HG03439 (cell line): ENCODE data around the gene FCRLB.
A peak's percentile ranks its signal among the peaks of the same experiment; 100 is the strongest.
"Not testable (repeated sequence)": the region's sequence is repeated elsewhere in the genome, so short reads cannot be mapped to it uniquely, and the experiment has no call there.

Source experiments
- ATAC-seq: cut with Tn5 transposase; IDR thresholded peaks from one replicate; pipeline ENCODE4 v1.9.1; 2021; ENCODE audit warnings: mild to moderate bottlenecking, moderate library complexity; ENCODE audit not compliant: unreplicated experiment

The FCRLB gene

GRCh38 chr1:161718559-161719324 is 2.6 kb upstream of the FCRLB start:
- ATAC-seq, result no peak

GRCh38 chr1:161719325-161719611 is 2.1 kb upstream of the FCRLB start:
- no peak for ATAC-seq

GRCh38 chr1:161720422-161720821 is 922 bp upstream of the FCRLB start:
- ATAC-seq, result no peak

DNA sequence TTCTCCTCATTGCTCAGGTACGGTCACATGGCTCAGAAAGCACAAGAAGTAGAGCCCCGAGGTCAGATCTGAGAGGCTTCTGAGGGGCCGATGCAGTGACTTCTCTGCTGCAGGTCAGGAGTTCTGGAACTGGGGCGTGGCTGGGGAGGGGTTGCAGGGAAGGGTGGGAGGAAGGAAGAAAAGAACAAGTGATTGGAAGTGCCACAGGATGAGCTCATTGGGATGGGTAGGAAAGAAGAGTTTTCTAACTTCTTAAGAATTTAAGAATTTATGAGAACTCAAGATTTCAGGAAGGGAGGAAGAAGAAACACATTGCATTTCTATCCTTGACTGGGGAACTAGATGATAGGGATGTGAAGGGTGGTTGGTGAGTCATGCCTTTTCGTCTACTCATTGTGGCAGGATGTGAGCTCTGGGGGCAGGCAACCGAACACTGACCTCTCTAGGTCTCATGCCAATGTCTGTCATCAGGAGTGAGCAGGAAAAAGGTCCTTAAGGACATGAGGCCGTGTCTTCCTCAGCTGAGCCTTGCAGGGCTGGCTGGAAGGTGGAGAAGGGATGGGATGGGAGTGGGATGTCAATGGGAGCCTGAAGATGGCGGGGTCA is 497 bp downstream of the FCRLB start:
- no peak for ATAC-seq

DNA sequence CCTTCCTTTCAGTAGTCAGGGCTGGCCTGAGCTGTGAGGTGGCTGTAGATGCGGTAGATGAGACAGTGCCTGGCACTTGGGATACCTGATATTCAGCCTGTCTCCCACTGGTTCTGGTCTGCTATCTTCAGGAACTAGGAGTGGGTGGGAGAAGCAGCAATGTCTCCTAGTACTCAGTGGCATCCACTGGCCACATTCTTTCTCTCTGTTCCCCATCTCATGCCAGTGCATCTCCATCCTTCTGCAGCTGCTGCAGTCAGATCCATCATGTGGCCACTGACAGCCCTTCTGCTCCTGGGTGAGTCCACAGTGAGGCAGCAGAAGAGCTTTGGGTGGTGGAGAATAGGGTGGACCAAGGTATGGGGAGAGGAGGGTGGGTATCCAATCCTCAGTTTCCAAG is 1.1 kb downstream of the FCRLB start:
- ATAC-seq, result no peak

DNA sequence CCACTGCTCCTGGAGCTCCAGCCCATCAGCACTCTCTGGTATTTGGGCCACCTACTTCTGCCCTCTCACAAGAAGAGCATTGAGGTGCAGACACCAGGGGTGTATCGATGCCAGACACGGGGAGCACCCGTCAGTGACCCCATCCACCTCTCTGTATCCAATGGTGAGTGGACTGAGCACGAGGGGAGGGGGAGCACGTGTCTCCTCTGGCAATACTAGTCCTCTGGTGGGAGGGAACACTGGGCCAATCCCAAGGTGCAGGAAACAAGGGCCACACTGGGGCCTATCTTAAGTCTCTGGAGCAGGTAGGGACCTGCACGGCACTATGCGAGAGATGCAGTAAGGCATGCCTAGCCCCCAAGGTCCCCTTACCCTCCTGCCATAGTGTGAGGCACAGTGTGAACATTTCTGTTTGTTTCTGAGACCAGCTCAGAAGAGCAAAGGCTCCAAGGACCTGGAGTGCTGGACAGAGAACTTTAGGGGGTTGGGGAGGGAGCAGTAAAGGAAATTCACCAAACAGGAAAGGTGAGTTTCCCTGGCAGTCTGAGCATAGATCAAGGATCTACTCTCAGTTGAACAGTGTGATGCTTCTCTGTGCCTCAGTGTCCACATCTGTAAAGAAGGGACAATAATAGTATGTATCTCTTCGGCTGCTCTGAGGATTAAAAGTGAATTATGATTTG is 2.3 kb downstream of the FCRLB start:
- no peak for ATAC-seq

GRCh38 chr1:161725258-161725907 is 4.0 kb downstream of the FCRLB start:
- not testable (repeated sequence) for ATAC-seq

DNA sequence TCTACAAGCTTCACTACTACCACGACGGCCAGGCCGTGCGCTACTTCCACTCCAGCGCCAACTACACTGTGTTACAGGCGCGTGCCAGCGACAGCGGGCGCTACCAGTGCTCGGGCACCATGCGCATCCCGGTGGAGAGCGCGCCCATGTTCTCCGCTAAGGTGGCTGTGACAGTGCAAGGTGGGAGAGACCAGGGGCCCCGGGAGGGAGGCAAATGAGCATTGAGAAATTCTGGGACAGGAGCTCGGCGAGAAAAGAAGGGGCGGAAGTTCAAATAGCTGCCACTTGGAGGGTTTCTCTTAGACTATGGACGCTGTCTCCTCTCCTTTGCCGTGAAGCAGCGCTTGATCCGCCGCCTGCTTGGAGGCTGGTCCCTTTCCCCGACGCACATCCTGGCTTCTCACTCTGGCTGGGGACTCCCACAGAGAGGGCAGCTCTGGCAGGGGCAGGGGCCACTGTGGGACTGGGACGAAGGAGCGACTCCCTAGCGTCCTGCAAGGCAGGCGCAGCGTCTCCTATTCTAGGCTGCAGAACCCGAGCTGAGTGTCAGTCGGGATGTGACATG is 4.6 kb downstream of the FCRLB start:
- peak; percentile 20 for ATAC-seq

GRCh38 chr1:161726473-161727255 is 5.3 kb downstream of the FCRLB start:
- peak; percentile 45 for ATAC-seq

DNA sequence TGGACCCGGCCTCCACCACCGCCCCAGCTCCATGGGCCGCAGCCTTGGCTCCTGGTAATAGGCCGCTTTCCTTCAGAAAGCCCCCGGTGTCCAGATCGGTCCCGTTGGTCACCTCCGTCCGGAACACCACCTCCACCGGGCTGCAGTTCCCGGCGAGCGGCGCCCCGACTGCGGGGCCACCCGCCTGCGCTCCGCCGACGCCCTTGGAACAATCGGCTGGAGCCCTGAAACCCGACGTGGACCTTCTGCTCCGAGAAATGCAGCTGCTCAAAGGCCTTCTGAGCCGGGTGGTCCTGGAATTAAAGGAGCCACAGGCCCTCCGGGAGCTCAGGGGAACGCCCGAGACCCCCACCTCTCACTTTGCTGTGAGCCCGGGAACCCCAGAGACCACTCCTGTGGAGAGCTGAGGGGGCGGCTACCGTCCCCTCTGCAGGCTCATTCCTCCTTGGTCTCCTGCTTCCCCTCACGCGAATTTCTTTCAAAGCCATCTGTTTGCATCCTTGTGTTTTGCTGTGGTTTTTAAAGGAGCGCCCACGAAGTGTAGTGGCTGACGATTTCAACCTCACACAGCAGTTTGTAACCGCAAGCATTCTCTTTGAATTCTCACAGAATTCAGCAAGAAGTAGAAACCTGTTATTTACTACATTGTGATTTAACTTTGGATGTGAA is 6.0 kb downstream of the FCRLB start:
- peak; percentile 17 for ATAC-seq

GRCh38 chr1:161728376-161729226 is 7.3 kb downstream of the FCRLB start:
- ATAC-seq, result no peak

- ATAC-seq, result no peak
These were observed 8.8 kb downstream of the FCRLB start for GRCh38 chr1:161730050-161730564.

- ATAC-seq, result no peak
These were observed 9.9 kb downstream of the FCRLB start for GRCh38 chr1:161731241-161731640.

GRCh38 chr1:161731981-161732718 is 10.8 kb downstream of the FCRLB start:
- no peak for ATAC-seq

- no peak for ATAC-seq
These were observed 12.2 kb downstream of the FCRLB start for GRCh38 chr1:161733526-161733925.

DNA sequence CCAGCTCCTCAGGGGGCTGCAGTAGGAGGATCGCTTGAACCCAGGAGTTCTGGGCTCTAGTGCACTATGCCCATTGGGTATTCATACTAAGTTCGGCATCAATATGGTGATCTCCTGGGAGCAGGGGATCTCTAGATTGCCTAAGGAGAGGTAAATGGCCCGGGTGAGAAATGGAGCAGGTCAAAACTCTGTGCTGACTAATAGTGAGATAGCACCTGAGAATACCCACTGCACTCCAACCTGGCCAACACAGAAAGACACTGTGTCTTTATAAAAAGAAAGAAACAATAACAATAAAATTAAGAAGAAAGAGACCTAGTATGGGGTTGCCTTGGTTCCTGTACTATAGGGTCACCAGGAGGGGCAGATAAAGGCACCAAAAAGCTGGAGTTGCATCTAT is 14.5 kb downstream of the FCRLB start:
- no peak for ATAC-seq

GRCh38 chr1:161736335-161736969 is 15.1 kb downstream of the FCRLB start:
- ATAC-seq, result no peak

DNA sequence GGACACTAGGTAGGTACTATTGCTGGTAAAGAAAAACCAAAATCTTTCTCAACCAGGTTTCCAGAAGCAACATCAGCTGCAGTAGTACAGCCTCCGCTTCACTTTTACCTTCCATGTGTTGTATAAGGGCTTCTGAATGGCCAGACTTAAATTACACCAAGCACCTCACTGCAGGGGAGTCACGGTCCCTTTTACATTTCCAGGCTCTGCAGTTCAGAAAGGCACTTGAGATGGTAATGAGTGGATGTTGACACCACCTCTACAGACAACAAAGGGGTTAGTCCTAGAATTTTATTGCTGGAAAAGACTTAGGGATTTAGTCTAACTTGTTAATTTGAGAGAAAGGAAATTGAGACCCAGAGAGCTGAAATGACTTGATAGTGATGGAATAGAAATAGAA is 16.3 kb downstream of the FCRLB start:
- no peak for ATAC-seq
